DMS153 (cell line): ENCODE measurements around the gene GPC5.
"Not testable (repeated sequence)": the region's sequence is repeated elsewhere in the genome, so short reads cannot be mapped to it uniquely, and the experiment has no call there.

Experiments used
- DNase-seq: peaks from one replicate; lab custom pipeline; 2025; lab: John Stamatoyannopoulos, UW

Gene GPC5

DNA sequence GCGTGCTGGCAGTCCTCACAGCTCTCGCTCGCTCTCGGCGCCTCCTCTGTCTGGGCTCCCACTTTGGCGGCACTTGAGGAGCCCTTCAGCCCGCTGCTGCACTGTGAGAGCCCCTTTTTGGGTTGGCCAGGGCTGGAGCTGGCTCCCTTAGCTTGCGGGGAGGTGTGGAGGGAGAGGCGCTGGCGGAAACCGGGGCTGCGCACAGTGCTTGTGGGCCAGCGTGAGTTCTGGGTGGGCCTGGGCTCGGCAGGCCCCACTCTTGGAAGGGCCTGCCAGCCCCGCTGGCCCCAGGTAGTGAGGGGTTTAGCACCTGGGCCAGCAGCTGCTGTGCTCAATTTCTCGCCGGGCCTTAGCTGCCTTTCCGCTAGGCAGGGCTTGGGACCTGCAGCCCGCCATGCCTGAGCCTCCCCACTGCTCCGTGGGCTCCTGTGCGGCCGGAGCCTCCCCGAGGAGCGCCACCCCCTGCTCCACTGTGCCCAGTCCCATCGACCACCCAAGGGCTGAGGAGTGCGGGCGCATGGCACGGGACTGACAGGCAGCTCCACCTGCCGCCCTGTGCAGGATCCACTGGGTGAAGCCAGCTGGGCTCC is 892.4 kb downstream of the GPC5 start:
- not testable (repeated sequence) for DNase-seq

- DNase-seq = not testable (repeated sequence)
These were observed 896.1 kb downstream of the GPC5 start for GRCh38 chr13:92294533-92294932.

DNA sequence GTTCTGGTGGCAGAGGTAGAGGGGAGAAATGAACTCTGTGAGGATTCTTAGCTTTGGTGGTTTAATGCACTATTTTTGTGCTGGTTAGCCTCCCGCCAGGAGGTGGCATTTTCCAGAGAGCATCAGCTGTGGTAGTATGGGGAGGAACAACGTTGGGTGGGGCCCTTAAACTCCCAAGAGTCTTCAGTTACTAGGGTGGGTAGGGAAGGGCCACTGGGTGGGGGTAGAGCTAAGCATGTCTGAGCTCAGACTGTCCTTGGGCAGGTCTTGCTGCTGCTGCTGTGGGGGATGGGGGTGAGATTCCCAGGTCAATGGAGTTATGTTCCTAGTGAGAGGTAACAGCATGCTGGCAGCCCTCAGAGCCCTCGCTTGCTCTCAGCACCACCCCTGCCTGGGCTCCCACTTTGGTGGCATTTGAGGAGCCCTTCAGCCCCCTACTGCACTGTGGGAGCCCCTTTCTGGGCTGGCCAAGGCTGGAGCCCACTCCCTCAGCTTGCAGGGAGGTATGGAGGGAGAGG is 897.8 kb downstream of the GPC5 start:
- not testable (repeated sequence) for DNase-seq

- no peak for DNase-seq
These were observed 899.8 kb downstream of the GPC5 start for GRCh38 chr13:92297971-92298942.

DNA sequence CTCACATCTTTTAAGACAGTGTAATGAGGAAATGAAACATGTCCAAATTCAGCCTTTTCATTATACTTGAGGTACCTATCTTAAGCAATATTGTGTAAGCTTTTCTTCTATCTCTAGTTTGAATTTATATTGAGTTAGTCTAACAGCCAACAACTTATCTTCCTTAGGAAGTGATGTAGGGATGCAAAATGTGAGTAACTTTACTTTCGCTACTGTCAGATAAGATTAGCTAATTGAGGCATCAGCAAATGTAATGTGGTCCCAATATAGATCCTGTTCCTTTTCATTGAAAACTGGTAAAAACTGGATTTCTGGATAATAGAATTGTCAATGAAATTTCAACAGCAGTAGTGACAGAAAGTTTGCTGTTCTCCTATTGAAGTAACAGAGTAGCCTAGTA is 902.2 kb downstream of the GPC5 start:
- DNase-seq = no peak

DNA sequence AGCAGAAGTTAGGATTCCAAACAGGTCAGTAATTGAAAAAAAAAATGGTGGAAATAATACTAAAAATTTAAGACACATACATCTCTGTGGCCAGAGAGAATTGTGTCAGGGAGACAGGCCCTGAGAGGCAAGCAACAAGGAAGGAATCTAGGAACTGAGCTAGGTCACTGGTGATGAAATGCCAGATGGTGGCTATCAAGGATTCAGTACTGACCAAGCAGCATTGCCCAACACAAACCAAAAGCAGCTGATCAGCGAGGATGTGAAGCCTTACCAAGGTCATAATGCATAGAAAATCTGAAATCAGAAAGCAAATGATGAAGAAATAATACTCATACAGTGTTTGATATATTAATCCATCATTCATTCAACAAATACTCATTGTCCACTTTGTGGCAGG is 905.0 kb downstream of the GPC5 start:
- DNase-seq = no peak

GRCh38 chr13:92307752-92308151 is 909.3 kb downstream of the GPC5 start:
- DNase-seq = no peak

- no peak for DNase-seq
These were observed 914.4 kb downstream of the GPC5 start for GRCh38 chr13:92312823-92313222.

- no peak for DNase-seq
These were observed 915.0 kb downstream of the GPC5 start for GRCh38 chr13:92313382-92313781.

- no peak for DNase-seq
These were observed 916.8 kb downstream of the GPC5 start for GRCh38 chr13:92315265-92315664.

- no peak for DNase-seq
These were observed 917.6 kb downstream of the GPC5 start for GRCh38 chr13:92316030-92316429.

GRCh38 chr13:92317066-92317465 is 918.6 kb downstream of the GPC5 start:
- no peak for DNase-seq

GRCh38 chr13:92320323-92320722 is 921.9 kb downstream of the GPC5 start:
- DNase-seq = no peak

- DNase-seq = no peak
These were observed 922.8 kb downstream of the GPC5 start for GRCh38 chr13:92321174-92321573.

DNA sequence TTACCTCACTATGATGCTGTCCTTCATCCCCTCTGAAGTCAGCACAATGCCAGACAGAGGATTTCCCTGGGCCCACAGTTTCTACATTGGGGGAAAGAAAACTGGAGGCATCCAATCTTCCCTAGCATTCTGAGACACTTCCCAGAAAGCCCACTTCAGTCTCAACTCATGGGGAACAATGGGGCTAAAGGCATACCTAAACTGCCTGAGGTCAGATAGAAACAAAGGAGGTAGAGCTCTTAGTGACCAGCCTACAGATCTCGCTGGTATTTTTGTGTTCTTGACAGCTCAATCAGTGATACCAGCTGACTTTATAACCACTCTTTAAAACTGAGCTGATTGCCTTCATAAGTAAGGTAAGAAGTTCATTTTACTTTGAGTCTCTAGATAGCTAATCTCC is 947.2 kb downstream of the GPC5 start:
- no peak for DNase-seq

DNA sequence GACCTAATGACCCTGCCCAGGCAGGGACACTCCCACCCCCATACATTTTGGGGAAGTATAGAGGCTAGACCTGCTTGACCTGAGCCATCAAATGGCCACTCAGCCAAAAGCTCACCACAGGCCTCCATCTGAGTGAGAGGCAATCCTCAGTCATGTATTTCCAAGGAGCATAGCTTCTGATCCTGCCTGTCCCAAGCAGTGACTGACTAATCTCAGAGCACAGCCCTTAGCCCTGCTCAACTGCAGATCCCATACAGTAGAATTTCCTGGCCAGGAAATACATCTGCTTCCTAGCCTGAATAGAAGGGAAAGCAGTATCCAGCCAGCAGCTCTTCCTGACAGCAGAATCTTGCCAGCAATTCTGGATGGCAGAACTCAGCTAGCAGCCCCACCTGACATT is 947.6 kb downstream of the GPC5 start:
- DNase-seq = peak; percentile 1

DNA sequence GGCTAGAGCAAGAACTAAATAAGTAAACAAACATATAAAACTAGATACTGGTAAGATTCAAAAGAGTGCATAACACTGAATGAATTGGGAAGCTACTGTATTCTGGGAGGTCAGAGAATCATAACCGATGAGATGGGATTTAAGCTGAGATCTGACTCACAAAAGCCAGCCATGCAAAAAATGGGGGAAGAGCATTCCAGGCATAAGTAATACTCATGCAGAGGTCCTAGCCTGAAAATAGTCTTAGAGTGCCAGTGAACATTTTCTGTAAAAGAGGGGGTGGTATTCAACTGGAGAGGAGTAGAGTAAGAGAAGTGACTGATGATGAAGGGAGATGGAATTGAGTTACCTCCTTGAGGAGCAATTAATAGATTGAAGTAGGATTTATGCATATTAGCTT is 956.2 kb downstream of the GPC5 start:
- no peak for DNase-seq

GRCh38 chr13:92355213-92355612 is 956.8 kb downstream of the GPC5 start:
- no peak for DNase-seq

DNA sequence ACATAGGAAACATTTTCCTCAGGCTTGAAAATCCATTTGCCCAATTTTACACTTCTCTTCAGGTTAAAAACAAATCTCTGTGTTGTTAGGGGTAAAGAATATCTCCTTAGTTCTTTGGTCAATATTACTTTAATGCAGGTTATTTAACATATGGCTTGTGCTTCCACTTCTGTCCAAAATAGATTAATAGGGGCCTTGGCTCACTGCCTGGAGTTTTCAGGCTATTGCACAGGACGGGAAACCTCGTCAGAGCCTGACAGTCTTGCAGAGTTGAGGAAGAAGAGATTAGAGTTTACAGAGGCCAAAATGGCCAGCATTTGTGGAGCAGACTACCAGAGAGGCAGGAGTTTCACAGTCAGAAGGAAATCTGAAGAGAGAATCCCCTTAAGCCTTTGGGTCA is 964.3 kb downstream of the GPC5 start:
- DNase-seq = no peak

DNA sequence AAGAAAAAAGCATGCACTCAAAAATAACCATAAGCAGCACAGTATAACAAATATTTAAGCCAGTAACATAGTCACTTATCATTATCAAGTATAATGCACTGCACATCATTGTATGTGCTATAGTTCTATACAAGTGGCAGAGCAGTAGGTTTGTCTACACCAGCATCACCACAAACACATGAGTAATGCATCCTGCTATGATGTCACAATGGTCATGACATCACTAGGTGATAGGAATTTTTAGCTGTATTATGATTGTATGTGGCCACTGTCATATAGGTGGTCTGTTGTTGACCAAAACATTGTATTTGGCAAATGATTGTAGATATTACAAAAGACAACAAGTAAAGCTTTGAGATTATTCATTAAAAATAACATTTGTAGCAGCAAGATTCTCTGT is 967.5 kb downstream of the GPC5 start:
- DNase-seq = no peak

GRCh38 chr13:92377396-92377795 is 979.0 kb downstream of the GPC5 start:
- DNase-seq = no peak

DNA sequence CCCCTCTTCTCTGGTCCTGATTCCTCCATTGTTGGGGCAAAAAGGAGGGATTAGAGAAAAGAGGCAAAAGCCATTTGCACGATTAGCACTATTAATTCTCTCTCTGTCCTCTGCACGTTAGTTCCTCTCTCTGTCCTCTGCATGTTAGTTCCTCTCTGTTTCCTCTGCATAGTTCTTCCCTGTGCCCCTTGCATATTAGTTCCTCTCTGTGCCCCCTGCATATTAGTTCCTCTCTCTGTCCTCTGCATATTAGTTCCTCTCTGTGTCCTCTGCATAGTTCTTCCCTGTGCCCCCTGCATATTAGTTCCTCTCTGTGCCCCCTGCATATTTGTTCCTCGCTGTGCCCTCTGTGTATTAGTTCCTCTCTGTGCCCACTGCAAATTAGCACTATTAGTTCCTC is 981.0 kb downstream of the GPC5 start:
- DNase-seq = no peak

- no peak for DNase-seq
These were observed 986.0 kb downstream of the GPC5 start for GRCh38 chr13:92384410-92384809.
